ENCODE results near the gene TAF1C. TPM values are rescaled to one million over a fixed set of nuclear protein-coding genes. Genes with fewer than 3 reads are reported as not detected.

The TAF1C gene
- total and polyA plus RNA-seq, 9 of the 15 experiments (the other 6 are each of a cell fraction or from before 2014, with no cell fraction given), result 1.5 to 74.8 (median 21.0) TPM

GRCh38 chr16:84226026-84226425 is 39.2 kb upstream of the TAF1C start (continued):
- TF ChIP-seq NR0B1 (IDR thresholded peaks at IDR 0.05; ENCODE audit: partially characterized antibody), result no peak

GRCh38 chr16:84225571-84225970 is 38.7 kb upstream of the TAF1C start:
- H3K4me3 ChIP-seq, result no peak overlapping the region
- no peak overlapping the region for H2AFZ ChIP-seq (ENCODE audit: low read depth, low read length)
- peaks cover 45 to 66% of the 10 kb centered on the region in 2 experiments for H3K27me3 ChIP-seq (ENCODE audit: control insufficient read depth in 2 of 2, insufficient read depth in 2 of 2, low read length in 2 of 2)
- DNase-seq (ENCODE audit: extremely low read depth in 1 of 4, low spot score in 3 of 4) (no peak), FAIRE-seq (no peak), ATAC-seq (no peak)
- no peaks in the 10 kb centered on the region for H3K79me2 ChIP-seq (ENCODE audit: control insufficient read depth, insufficient read depth, low read length)
- BruUV-seq (replicated peaks), result no TSS peak
- peaks cover 13 to 18% of the 10 kb centered on the region in 2 experiments for H3K4me1 ChIP-seq (replicated peaks in 1 of 2; ENCODE audit: control insufficient read depth in 2 of 2, insufficient read depth in 2 of 2, low read length in 2 of 2)
- no peak overlapping the region for H3K9ac ChIP-seq (ENCODE audit: insufficient read depth in 1 of 2, low read depth in 2 of 2, low read length in 2 of 2)
- no peak for TF ChIP-seq SREBF1 (IDR thresholded peaks at IDR 0.05; ENCODE audit: borderline replicate concordance, low read depth, low read length)
- no peak for TF ChIP-seq SRF (CRISPR knock-in tag; IDR thresholded peaks at IDR 0.05)
- TF ChIP-seq POLR2AphosphoS2 (IDR thresholded peaks at IDR 0.05; ENCODE audit: low read length), result no peak
- TF ChIP-seq SNIP1 (IDR thresholded peaks at IDR 0.05; ENCODE audit: low read depth), result no peak
- no peak for TF ChIP-seq ZNF449 (CRISPR knock-in tag; IDR thresholded peaks at IDR 0.05)
- TF ChIP-seq ZNF766 (CRISPR knock-in tag; conservative IDR thresholded peaks at IDR 0.05), result no peak
- no peak overlapping the region for H3K27ac ChIP-seq (ENCODE audit: extremely low read depth, low read depth, low read length)
- intact Hi-C loops (cut with micrococcal nuclease) (no loop called here), in situ Hi-C loops (cut with MboI) (no loop called here)
- no peaks in the 10 kb centered on the region for H3K9me1 ChIP-seq (ENCODE audit: control insufficient read depth, insufficient read depth, low read length)
- H3K9me3 ChIP-seq (replicated peaks; ENCODE audit: control insufficient read depth, insufficient read depth, low read depth, low read length), result no peaks in the 10 kb centered on the region
- 10% methylated on average over 7 of the region's 7 CpGs for WGBS (ENCODE audit: insufficient coverage, low coverage, missing lambda C conversion rate)
- ChIA-PET POLR2A (no interaction called here), CTCF (ENCODE audit: low intra/inter-chr PET ratio) (no interaction called here)
- H3K36me3 ChIP-seq (ENCODE audit: control insufficient read depth, insufficient read depth, low read length), result no peaks in the 10 kb centered on the region
- H3K4me2 ChIP-seq (ENCODE audit: insufficient read depth, low read length), result no peak overlapping the region
- H4K20me1 ChIP-seq (replicated peaks; ENCODE audit: control insufficient read depth, insufficient read depth, low read length), result peaks cover 4% of the 10 kb centered on the region; the same call in 1 of the 2 replicates
